PC-9 (cell line): ENCODE results near the gene HIVEP2.

ENCODE experiments used
- EZH2 ChIP-seq: fragments of 200-600 bp; sonication (generic); IDR thresholded peaks from 2 replicates; pipeline ENCODE4 v1.8.0; 2017; ENCODE audit warnings: antibody characterized with exemption, low read depth
- TF ChIP-seq, protein P1 (sequence below): fragments of 200-600 bp; sonication (generic); conservative IDR thresholded peaks from 2 replicates; pipeline ENCODE4 v1.6.1; 2017; ENCODE audit warnings: mixed run types, antibody characterized with exemption, mild to moderate bottlenecking, moderate library complexity

DNA sequence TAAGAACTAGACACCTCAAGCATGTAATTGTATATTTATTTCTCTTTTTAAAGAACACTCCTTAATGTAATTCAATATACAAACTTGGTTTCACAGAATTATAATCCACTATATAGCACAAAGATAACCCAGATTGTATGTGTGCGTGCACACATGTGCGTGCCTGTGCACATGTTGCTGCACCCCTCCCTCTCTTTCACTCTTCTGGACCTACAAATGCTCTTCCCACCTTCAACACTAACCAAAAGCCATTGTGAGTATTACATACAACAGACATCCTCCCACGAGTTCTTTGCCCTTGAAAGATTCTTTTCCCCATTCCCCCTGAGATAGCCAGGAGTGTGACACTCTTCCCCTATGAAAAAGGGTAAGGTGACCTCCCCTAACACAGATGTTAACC, 193.5 kb downstream of the HIVEP2 start:
- TF ChIP-seq, protein P1, sequence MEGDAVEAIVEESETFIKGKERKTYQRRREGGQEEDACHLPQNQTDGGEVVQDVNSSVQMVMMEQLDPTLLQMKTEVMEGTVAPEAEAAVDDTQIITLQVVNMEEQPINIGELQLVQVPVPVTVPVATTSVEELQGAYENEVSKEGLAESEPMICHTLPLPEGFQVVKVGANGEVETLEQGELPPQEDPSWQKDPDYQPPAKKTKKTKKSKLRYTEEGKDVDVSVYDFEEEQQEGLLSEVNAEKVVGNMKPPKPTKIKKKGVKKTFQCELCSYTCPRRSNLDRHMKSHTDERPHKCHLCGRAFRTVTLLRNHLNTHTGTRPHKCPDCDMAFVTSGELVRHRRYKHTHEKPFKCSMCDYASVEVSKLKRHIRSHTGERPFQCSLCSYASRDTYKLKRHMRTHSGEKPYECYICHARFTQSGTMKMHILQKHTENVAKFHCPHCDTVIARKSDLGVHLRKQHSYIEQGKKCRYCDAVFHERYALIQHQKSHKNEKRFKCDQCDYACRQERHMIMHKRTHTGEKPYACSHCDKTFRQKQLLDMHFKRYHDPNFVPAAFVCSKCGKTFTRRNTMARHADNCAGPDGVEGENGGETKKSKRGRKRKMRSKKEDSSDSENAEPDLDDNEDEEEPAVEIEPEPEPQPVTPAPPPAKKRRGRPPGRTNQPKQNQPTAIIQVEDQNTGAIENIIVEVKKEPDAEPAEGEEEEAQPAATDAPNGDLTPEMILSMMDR: no peak
- TF ChIP-seq EZH2: no peak
